ENCODE measurements around the gene CCDC138. TPM values are rescaled to one million over a fixed set of nuclear protein-coding genes. Genes with fewer than 3 reads are reported as not detected.
"Not testable (repeated sequence)": the region's sequence is repeated elsewhere in the genome, so short reads cannot be mapped to it uniquely, and the experiment has no call there.

The CCDC138 gene, protein sequence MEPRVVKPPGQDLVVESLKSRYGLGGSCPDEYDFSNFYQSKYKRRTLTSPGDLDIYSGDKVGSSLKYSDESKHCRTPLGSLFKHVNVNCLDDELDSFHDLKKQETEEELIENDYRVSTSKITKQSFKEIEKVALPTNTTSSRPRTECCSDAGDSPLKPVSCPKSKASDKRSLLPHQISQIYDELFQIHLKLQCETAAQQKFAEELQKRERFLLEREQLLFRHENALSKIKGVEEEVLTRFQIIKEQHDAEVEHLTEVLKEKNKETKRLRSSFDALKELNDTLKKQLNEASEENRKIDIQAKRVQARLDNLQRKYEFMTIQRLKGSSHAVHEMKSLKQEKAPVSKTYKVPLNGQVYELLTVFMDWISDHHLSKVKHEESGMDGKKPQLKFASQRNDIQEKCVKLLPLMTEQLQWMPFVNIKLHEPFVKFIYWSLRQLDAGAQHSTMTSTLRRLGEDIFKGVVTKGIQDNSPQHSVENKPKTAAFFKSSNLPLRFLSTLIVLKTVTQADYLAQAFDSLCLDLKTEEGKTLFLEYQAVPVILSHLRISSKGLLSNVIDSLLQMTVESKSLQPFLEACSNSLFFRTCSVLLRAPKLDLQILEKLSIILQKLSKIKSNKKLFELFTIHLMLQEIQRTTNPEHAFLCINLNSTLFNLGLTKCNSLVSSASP
- 25.0 and 27.3 TPM in 2 replicates for total RNA-seq
- long read RNA-seq, transcript CCDC138-208 (1 exons, 3,285 nt), result minor isoform, 5 of 90 reads
- long read RNA-seq, transcript CCDC138-203 (14 exons, 2,250 nt), result minor isoform, 7 of 90 reads
- long read RNA-seq, transcript CCDC138-201 (15 exons, 2,383 nt), result major isoform, 22 of 90 reads
- long read RNA-seq, partial matches to known transcripts, result 4 of 90 reads
- long read RNA-seq, other reads (novel, unspliced or antisense), result 52 of 90 reads

DNA sequence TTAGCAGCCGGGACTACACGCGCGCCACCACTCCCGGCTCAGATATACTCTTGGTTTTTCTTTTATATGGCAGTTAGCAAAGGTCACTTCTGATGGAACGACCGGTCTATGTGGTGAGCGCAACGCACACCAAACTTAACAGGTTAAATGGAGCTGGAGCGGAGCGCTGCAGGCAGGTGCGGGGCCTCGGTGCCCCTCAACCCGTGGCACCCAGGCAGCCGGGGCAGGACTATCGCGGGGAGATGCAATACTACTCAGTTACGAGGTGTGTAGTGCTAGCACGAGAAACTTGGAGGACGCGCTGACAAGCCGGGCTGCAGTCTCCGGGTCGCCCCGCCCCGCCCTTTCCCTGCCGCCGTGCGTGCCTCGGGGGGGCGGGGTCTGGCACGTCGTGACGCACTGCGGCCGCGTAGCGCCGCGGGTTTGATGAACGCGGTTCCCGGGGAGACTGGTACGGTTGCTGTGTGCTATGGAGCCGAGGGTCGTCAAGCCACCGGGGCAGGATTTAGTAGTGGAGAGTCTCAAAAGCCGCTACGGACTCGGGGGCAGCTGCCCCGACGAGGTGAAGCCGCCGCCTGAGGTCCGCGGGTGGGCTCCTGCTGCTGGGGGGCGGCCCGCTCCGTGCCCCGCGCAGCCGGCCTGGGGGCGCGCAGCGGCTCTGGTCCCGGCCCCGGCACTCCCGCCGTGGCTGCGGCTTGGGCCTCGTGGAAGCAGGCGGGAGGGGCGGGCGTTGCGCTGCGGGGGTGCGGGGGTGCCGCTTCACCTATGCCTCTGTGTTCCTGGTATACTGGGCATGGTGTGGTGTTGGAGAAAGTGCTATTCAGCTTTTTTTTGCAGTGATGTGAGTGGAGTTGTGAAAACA is at the start of gene CCDC138:
TSS of gene CCDC138 (plus strand) at position 418 of the 862 bp plus-strand sequence. CDS start at position 470, 52 bp downstream.
- H3K27me3 Mint-ChIP-seq, result no peaks in the 10 kb centered on the region
- H3K4me3 Mint-ChIP-seq (ENCODE audit: low read depth), result peak within 1 kb of the TSS; percentile 98
- H3K27ac Mint-ChIP-seq, result peak within 1 kb of the TSS; percentile 99
- TF ChIP-seq CTCF (IDR thresholded peaks at IDR 0.05; ENCODE audit: unreplicated experiment), result no peak
- peaks cover 8% of the 10 kb centered on the region for H3K4me1 Mint-ChIP-seq (ENCODE audit: low read depth)
- H3K9me3 Mint-ChIP-seq (ENCODE audit: low read depth), result no peaks in the 10 kb centered on the region
- H3K36me3 Mint-ChIP-seq (ENCODE audit: insufficient read depth), result peaks cover 8% of the 10 kb centered on the region
- peak; percentile 84 for DNase-seq (ENCODE audit: low spot score, unreplicated experiment)

DNA sequence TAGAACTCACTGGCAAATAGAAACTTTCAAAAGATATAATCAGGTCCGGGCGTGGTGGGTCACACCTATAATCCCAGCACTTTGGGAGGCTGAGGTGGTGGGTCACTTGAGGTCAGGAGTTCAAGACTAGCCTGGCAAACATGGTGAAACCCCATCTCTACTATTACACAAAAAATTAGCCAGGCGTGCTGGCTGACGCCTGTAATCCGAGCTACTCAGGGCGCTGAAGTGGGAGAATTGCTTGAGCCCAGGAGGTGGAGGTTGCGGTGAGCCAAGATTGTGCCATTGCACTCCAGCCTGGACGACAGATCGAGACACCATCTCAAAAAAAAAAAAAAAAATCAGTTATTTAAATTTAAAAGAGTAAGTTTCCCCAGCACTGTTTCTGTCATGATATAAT is 28.6 kb upstream of the CCDC138 start:
- H3K27ac Mint-ChIP-seq; H3K4me3 Mint-ChIP-seq (ENCODE audit: low read depth); H3K36me3 Mint-ChIP-seq (ENCODE audit: insufficient read depth); H3K27me3 Mint-ChIP-seq; DNase-seq (ENCODE audit: low spot score, unreplicated experiment); H3K9me3 Mint-ChIP-seq (ENCODE audit: low read depth); H3K4me1 Mint-ChIP-seq (ENCODE audit: low read depth): not testable (repeated sequence)

- not testable (repeated sequence) for DNase-seq (ENCODE audit: low spot score, unreplicated experiment); H3K4me3 Mint-ChIP-seq (ENCODE audit: low read depth); H3K9me3 Mint-ChIP-seq (ENCODE audit: low read depth); H3K27ac Mint-ChIP-seq; H3K27me3 Mint-ChIP-seq; H3K4me1 Mint-ChIP-seq (ENCODE audit: low read depth)
- H3K36me3 Mint-ChIP-seq (ENCODE audit: insufficient read depth), result peaks cover 13% of the 10 kb centered on the region
Observed at GRCh38 chr2:108762618-108763017, 24.0 kb upstream of the CCDC138 start.

GRCh38 chr2:108766671-108767070 is 19.9 kb upstream of the CCDC138 start:
- not testable (repeated sequence) for H3K4me1 Mint-ChIP-seq (ENCODE audit: low read depth); H3K4me3 Mint-ChIP-seq (ENCODE audit: low read depth); H3K27me3 Mint-ChIP-seq; H3K9me3 Mint-ChIP-seq (ENCODE audit: low read depth); DNase-seq (ENCODE audit: low spot score, unreplicated experiment); H3K27ac Mint-ChIP-seq
- peaks cover 22% of the 10 kb centered on the region for H3K36me3 Mint-ChIP-seq (ENCODE audit: insufficient read depth)

GRCh38 chr2:108767859-108768258 is 18.7 kb upstream of the CCDC138 start:
- not testable (repeated sequence) for DNase-seq (ENCODE audit: low spot score, unreplicated experiment); H3K27me3 Mint-ChIP-seq; H3K4me3 Mint-ChIP-seq (ENCODE audit: low read depth); H3K4me1 Mint-ChIP-seq (ENCODE audit: low read depth); H3K9me3 Mint-ChIP-seq (ENCODE audit: low read depth); H3K27ac Mint-ChIP-seq
- H3K36me3 Mint-ChIP-seq (ENCODE audit: insufficient read depth), result peaks cover 28% of the 10 kb centered on the region

GRCh38 chr2:108776475-108776874 is 10.1 kb upstream of the CCDC138 start:
- Mint-ChIP-seq H3K36me3 (ENCODE audit: insufficient read depth) (peaks cover 20% of the 10 kb centered on the region), H3K4me3 (ENCODE audit: low read depth) (no peak overlapping the region), H3K9me3 (ENCODE audit: low read depth) (no peaks in the 10 kb centered on the region), H3K27me3 (no peaks in the 10 kb centered on the region), H3K4me1 (ENCODE audit: low read depth) (no peaks in the 10 kb centered on the region), H3K27ac (no peak overlapping the region)
- DNase-seq (ENCODE audit: low spot score, unreplicated experiment), result no peak
- TF ChIP-seq CTCF (IDR thresholded peaks at IDR 0.05; ENCODE audit: unreplicated experiment), result no peak

GRCh38 chr2:108778857-108779256 is 7.7 kb upstream of the CCDC138 start:
- Mint-ChIP-seq H3K27me3 (no peaks in the 10 kb centered on the region), H3K27ac (no peak overlapping the region), H3K4me1 (ENCODE audit: low read depth) (no peaks in the 10 kb centered on the region), H3K9me3 (ENCODE audit: low read depth) (no peaks in the 10 kb centered on the region), H3K36me3 (ENCODE audit: insufficient read depth) (peaks cover 12% of the 10 kb centered on the region), H3K4me3 (ENCODE audit: low read depth) (no peak overlapping the region)
- TF ChIP-seq CTCF (IDR thresholded peaks at IDR 0.05; ENCODE audit: unreplicated experiment), result no peak
- no peak for DNase-seq (ENCODE audit: low spot score, unreplicated experiment)
